Measurements from ENCODE around the gene SLC19A1.

SLC19A1 gene

DNA sequence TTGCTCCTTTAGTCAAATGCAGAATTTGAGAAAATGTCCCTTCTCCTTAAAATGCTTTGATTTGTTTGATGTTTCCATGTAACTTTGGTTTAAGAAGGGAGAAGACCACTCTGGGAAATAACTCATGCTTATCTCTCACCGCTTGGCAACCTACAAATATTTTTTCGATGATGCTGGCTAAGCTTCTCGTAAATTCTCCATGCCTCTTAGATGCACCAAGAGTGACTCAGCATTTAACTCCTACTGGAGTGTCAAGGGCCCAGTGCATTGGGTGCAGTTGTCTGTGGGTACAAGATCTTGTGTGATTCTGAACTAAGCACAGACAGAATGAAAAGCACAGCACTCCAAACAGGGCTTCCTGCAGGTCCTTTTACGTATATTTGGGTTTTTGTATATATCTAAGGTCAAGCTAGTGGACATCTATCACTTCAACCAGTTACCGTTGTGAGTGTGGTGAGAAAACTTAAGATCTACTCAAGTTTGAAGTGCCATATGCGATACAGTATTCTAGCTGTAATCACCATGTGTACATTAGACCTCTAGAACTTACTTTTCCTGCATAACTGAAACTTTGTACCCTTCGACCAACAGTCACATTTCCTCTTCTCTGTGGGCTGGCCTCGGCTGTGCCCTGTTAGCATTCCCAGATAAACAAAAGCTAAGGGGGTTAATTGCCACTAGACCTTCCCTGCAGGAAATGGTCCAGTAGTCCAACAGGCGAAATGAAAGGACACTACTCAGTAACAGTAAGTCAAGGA lies 81.5 kb downstream of the SLC19A1 start:
- DNase-seq, result no peak

GRCh38 chr21:45460011-45460565 lies 82.2 kb downstream of the SLC19A1 start:
- no peak for DNase-seq

DNA sequence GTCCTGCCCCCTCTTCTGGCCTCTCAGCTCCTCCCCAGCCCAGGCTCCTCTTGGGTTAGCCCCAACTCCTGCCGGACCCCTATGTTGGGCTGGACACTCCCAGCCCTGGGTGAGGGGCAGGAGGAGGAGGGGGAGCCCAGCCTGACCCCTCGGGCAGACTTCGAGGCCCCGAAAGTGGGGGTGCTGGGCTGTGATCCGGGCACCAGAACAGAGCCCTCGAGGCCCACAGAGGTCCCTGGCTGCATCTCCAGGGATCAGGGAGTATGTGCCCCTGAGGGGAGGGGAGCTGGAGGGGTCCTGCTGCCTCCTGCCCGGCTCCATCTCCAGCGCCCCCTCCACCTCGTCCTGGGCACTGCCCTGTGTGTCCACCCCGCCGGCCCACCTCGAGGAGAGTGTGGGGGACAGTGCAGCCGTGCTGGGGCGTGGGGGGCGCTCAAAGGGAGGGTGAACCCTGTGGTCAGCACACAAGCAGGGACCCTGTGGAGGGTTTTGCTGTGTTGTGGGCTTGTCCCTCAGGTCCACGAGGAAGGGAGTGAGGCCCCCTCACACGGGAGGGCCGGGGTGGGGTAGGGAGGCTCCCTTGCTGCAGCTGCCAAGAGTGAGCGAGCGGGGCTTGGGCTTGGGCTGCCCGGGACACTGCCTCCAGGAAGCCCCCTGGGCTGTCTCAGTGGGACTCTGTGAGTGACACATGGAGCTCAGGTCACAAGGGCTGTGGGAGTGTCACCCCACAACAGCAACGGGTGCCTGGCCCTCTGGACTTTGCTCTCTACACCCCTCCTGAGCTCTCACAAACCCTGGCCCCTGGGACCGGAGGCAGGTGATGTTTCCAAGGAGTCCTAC lies 82.8 kb downstream of the SLC19A1 start:
- no peak for DNase-seq

- DNase-seq, result no peak
These were observed 83.7 kb downstream of the SLC19A1 start for GRCh38 chr21:45458281-45459170.

- no peak for DNase-seq
These were observed 84.4 kb downstream of the SLC19A1 start for GRCh38 chr21:45457832-45458172.

GRCh38 chr21:45457161-45457831 lies 84.9 kb downstream of the SLC19A1 start:
- DNase-seq, result no peak

DNA sequence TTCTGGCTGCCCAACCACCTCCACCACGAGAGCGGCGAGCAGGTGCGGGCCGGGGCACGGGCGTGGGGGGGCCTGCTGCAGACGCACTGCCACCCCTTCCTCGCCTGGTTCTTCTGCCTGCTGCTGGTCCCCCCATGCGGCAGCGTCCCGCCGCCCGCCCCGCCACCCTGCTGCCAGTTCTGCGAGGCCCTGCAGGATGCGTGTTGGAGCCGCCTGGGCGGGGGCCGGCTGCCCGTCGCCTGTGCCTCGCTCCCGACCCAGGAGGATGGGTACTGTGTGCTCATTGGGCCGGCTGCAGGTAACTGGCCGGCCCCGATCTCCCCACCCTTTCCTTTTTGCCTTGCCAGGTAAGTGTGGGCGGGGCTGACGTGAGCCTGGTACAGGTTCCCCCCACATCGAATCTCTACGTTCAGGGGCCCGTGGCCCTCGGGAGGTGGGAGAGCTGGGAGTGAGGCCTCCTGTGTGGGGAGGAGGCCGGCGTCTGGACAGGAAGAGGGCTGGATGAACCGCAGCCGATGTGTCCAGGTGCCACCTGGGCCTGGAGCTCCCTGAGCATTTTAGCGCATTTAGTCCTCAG lies 85.6 kb downstream of the SLC19A1 start:
- no peak for DNase-seq

DNA sequence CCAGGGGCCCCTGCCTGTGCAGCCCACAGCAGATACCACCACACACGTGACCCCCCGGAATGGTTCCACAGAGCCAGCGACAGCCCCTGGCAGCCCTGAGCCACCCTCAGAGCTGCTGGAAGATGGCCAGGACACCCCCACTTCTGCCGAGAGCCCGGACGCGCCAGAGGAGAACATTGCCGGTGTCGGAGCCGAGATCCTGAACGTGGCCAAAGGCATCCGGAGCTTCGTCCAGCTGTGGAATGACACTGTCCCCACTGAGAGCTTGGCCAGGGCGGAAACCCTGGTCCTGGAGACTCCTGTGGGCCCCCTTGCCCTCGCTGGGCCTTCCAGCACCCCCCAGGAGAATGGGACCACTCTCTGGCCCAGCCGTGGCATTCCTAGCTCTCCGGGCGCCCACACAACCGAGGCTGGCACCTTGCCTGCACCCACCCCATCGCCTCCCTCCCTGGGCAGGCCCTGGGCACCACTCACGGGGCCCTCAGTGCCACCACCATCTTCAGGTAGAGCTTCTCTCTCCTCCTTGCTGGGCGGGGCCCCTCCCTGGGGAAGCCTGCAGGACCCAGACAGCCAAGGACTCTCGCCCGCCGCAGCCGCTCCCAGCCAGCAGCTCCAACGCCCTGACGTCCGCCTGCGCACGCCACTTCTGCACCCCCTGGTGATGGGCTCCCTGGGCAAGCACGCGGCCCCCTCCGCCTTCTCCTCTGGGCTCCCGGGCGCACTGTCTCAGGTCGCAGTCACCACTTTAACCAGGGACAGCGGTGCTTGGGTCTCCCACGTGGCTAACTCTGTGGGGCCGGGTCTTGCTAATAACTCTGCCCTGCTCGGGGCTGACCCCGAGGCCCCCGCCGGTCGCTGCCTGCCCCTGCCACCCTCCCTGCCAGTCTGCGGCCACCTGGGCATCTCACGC lies 86.3 kb downstream of the SLC19A1 start:
- DNase-seq, result no peak

DNA sequence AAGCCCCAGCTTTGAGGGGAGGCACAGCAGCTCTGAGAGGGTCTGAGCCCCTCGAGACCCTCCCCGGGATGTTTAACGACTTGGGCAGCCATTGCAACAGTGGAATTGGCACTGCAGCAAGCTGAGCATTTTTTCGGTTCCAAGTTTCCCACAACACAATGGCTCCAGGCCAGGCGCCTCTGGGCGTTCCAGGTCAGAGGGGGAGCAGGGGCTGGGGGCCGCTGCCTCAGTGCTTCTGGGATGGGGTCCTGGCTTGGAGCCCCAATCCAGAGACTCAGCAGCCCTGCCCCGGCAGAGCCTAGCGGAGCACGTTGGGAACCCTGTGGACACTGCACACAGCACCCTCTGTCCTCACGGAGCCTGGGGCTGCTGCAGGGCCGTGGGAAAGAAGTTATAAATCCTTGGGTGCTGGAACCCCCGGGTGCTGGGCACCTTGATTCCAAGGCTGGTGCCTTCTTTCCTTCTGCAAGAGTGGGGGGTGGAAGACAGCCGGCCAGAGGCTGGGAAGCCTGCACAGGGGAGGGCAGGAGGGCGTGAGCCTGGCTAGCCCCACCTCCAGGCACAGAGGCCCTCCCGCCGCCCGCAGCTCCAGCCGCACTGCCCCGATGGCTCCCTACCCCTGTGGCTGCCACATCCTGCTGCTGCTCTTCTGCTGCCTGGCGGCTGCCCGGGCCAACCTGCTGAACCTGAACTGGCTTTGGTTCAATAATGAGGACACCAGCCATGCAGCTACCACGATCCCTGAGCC lies 87.1 kb downstream of the SLC19A1 start:
- no peak for DNase-seq

DNA sequence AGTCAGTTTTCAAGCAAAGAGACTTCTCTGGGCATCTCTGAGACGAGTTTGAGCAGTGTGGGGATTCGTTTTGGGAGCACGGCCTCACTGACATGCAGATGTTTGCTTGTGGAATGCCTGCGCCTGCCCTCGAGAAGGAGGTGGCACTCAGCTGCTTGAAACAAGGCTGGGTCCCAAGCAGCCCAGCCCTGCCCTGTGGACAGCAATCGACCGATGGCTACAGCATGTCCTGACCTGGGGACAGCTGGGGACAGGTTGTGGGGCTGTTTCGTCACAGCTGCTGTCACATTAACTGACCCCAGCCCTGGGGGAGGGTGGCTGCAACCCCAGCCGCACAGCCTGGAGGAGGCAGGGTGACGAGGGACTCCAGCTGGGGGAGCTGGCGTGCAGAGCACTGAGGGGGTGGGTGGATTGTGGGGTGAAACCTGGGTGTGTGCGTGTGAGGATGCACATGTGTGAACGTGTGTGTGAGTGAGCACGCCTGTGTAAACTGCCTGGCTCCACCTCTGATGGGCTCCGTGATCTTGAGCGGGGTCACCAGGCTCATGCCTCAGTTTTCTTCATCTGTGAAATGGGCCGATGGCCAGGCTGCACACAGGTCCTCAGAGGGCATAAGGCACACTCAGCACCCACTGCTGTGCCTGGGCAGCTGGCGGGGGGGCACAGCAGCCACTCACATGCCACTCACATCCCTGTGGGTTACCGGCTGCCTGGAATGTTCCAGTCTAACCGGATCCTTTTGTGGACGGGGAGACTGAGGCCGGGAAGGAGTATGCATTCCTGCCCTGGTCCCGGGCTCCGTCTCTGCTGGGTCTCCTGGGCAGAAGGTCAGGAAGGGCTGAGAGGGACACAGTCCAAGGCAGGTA lies 87.9 kb downstream of the SLC19A1 start:
- no peak for DNase-seq

GRCh38 chr21:45453308-45453950 lies 88.8 kb downstream of the SLC19A1 start:
- no peak for DNase-seq

DNA sequence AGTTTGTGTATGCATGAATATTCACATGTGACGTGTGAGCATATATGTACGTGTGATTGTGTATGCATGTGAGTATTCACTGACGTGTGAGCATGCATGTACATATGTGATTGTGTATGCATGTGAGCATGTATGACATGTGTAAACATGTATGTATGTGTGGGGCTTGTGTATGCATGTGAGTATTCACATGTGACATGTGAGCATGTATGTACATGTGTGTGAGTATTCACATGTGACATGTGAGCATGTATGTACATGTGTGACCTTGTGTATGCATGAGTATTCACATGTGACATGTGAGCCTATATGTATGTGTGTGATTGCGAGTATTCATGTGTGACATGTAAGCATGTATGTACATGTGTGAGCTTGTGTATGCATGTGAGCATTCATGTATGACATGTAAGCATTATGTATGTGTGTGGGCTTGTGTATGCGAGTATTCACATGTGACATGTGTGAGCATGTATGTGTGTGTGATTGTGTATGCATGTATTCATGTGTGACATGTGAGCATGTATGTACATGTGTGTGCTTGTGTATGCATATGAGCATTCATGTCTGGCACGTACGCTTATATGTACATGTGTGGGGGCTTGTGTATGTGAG lies 89.4 kb downstream of the SLC19A1 start:
- DNase-seq, result no peak

GRCh38 chr21:45451771-45452182 lies 90.5 kb downstream of the SLC19A1 start:
- no peak for DNase-seq

DNA sequence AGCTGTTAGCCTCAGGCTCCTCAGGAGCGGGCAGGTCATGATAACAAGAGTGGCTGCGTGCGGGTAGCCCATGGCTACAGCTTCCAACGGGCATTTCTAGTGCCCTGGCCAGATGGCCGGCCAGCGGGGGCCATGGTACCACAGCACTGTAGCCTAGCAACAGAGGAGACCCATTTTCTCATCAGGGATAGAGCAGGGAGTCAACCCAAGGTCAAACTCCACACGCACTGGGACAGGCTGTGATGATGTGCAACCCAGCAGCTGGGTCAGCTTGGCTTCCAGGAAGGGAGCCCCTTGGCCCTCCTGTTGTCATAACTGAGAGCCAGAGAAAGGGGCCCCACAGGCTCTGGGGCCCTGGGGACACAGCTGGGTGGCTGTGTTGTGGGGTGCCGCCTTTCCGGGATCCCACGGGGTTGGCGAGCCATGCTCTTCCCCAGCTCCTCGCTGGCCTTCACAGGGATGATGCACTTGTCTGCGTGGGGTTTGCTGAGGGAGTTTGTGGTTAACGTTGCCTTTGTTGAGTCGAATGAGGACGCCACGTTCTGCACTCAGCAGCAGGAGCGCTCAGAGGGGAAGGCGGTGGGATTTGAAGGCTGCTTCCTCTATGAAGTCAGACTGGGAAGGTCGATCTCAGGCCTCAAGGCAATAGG lies 91.0 kb downstream of the SLC19A1 start:
- DNase-seq, result no peak

DNA sequence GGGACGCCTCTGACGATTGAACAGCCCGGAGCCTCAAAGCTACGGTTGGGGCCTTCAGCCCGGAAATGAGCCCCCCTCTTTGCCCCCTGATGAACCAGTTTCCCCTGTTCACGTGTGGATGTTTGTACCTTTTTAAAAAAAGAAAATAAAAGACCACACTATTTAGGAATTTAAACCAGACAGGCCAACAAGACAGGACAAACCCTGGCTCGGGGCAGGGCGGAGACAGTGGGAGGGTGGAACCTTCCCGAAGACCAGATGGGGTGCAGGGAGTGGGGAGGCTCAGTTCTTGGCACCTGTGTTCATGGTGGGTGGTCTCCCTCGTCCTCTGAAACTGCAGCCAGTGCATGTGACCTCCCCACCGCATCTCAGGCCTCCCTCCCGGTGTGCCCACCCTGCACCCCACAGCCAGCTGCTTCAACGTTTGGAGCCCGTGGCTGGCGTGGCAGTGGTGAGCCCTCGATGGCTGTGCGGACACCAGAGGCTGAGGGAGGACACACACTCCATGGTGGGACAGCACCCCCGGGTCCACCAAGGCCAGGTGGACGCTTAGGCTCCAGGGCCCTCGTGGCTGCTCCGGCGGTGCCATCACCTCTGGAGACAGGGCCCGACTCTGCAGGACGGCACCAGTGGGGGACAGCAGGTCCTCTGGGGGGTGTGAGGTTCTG lies 91.7 kb downstream of the SLC19A1 start:
- no peak for DNase-seq

DNA sequence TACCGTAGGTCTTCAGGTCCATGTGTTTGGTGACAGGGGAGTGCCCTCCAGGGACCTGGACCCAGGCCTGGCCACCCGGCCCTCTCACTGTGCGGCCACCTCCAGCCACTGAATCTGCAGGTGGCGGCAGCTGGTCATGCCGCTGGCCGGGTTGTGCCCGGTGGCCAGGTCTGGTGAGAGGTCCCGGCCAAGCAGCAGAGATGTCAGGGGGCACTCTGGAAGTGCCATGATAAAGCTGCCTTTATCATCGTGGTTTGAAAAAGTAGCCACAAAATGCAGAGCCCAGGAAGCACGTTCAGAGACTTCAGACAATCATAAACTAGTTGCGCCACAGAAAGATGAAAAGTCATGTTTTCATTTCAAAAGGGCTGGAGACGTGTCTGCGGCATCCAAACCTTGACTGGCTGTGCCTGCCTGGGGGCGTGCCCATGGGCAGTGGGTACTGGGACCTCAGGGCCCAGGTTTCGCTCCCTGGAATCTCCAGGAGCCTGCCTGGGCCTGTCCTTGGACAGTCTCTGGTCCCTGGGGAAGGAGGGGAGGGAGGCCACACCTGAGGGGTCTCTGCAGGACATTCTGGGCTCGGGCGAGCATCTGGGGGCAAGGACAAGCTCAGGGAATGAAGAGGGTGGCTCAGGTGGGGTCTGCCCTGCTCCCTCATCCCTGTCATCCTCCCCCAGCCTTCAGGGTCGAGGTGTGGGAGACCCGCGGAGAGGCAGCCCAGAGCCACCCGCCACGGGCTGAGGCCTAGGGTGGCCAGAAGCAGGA lies 92.4 kb downstream of the SLC19A1 start:
- no peak for DNase-seq

Data from NCI-H2081 treated with DMSO at 0.1 percent for 48 hours (cell line).